Measurements from ENCODE around the gene ANKEF1.

- TF ChIP-seq CTCF (IDR thresholded peaks at IDR 0.05; ENCODE audit: low read depth, low read length, poor library complexity, severe bottlenecking) = no peak
- no peak for TF ChIP-seq EZH2phosphoT487 (IDR thresholded peaks at IDR 0.05; ENCODE audit: borderline replicate concordance, low read length)
Measured at GRCh38 chr20:10034717-10035571, at the start of gene ANKEF1.
